ENCODE measurements around the gene DENND4A.

DNA sequence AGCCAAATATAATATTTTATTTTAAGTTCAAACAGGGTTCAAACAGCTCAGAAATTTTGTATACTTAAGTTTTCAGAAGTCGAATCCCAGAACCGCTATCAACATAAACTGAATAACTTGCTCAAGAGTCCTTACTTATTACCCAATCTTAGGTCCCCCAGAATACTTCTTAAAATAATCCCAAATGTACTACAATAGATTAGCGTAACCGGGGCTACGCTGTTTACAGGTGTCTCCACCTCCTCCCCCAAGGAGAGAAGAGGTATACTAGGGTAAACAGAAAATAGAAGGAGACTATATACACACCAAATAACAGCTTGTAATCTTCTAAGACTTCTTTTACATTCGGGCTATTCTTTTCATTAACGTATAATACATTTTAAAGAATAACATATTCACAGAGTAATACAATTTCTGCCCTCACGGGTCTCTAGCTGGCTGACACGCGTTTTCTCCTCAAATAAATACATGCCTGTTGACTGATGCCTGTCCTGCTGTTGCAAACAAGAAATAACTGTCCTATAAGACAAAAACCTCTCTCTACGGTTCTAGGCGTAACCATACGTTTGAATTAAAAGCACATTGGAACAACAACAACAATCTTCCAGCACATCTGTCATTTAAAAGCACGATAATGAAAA is 1.3 kb downstream of the DENND4A start:
- TF ChIP-seq CTCF (conservative IDR thresholded peaks at IDR 0.05; ENCODE audit: low read depth, low read length) (no peak), EZH2phosphoT487 (IDR thresholded peaks at IDR 0.05; ENCODE audit: borderline replicate concordance, low read length) (no peak), EZH2 (IDR thresholded peaks at IDR 0.05; ENCODE audit: low read length, unreplicated experiment) (no peak)
